Testis (tissue), 2 donors: ENCODE data around the gene CDYL2.

ENCODE experiments used
- POLR2A ChIP-seq: fragments of 450-650 bp; IDR thresholded peaks from one replicate; pipeline ENCODE4 v1.6.1; 2017; ENCODE audit warnings: antibody characterized with exemption, mild to moderate bottlenecking, moderate library complexity
- TF ChIP-seq, protein P1 (sequence below), 3 experiments: fragments of 450-650 bp in 2 of 3; fragments of 200-600 bp in 1 of 3; sonication (generic) in 1 of 3; IDR thresholded peaks; one replicate each; pipeline ENCODE4 v1.5.1; 2016 to 2019; ENCODE audit warnings: antibody characterized with exemption in 3 of 3, mild to moderate bottlenecking in 2 of 3, moderate library complexity in 1 of 3

DNA sequence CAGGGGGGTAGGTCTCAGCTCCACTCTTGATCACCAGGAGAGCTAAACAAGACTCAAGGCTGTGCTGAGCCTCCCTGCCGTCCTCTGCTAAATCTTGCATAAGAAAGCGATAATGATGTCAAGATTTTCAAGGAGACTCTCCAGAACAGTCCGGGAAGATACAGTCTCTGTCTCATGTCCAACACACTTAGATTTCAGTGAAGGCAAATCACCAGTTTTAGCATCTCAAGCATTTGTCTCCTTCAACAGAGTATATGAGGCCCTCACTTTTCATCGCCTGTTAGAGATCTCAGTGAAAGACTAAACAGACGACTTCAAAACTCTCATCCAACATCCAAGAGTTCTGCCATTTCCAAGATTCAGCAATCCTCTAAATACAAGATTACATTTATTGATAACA lies 13.6 kb downstream of the CDYL2 start:
- TF ChIP-seq, protein P1, sequence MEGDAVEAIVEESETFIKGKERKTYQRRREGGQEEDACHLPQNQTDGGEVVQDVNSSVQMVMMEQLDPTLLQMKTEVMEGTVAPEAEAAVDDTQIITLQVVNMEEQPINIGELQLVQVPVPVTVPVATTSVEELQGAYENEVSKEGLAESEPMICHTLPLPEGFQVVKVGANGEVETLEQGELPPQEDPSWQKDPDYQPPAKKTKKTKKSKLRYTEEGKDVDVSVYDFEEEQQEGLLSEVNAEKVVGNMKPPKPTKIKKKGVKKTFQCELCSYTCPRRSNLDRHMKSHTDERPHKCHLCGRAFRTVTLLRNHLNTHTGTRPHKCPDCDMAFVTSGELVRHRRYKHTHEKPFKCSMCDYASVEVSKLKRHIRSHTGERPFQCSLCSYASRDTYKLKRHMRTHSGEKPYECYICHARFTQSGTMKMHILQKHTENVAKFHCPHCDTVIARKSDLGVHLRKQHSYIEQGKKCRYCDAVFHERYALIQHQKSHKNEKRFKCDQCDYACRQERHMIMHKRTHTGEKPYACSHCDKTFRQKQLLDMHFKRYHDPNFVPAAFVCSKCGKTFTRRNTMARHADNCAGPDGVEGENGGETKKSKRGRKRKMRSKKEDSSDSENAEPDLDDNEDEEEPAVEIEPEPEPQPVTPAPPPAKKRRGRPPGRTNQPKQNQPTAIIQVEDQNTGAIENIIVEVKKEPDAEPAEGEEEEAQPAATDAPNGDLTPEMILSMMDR (IDR thresholded peaks at IDR 0.05) = no peak
- TF ChIP-seq POLR2A = no peak
